Caco-2 (cell line): Measurements from ENCODE around the gene RNF112. TPM values are rescaled to one million over a fixed set of nuclear protein-coding genes. Genes with fewer than 3 reads are reported as not detected.

Experiments
- BruUV-seq: library from RNA; stranded (reverse); fragments of 400-500 nt; replicated peaks from 2 replicates; lab custom pipeline; 2021; lab: Mats Ljungman, UMichigan
- CTCF ChIA-PET: fragments of 300-600 bp; sonication (Branson Sonifier 250); formaldehyde crosslinking; loops from one replicate; lab custom pipeline; 2022; ENCODE audit warnings: antibody characterized with exemption; lab: Charles Lee
- POLR2A ChIA-PET: fragments of 300-600 bp; sonication (Branson Sonifier 250); formaldehyde crosslinking; loops from one replicate; lab custom pipeline; 2022; ENCODE audit warnings: antibody characterized with exemption; lab: Charles Lee
- DNase-seq, 2 experiments: peaks; one replicate each; pipeline versions ENCODE4 v3.0.0 to v3.0.0-alpha.2; 2020 to 2022
- H3K27me3 ChIP-seq: replicated peaks from 2 replicates; pipeline ENCODE4 v1.6.0; 2011; ENCODE audit warnings: low read length; ENCODE audit not compliant: control insufficient read depth, insufficient read depth
- H3K36me3 ChIP-seq: 2 replicates; pipeline ENCODE4 v1.5.1; 2011; ENCODE audit warnings: low read length; ENCODE audit not compliant: control insufficient read depth, insufficient read depth
- H3K4me1 ChIP-seq: fragments of 250-450 bp; sonication (Bioruptor Pico); 2 replicates; pipeline ENCODE4 v1.5.1; 2020; ENCODE audit warnings: mild to moderate bottlenecking
- H3K4me3 ChIP-seq: 2 replicates; pipeline ENCODE4 v1.5.1; 2011; ENCODE audit warnings: low read depth, mild to moderate bottlenecking, control low read depth, low read length
- H3K9me3 ChIP-seq: fragments of 250-450 bp; sonication (Bioruptor Pico); 2 replicates; pipeline ENCODE4 v1.5.1; 2020; ENCODE audit warnings: mild to moderate bottlenecking, moderate library complexity
- H3K27ac Mint-ChIP-seq: one replicate; pipeline ENCODE4 v1.8.0; 2022; ENCODE audit warnings: mixed read lengths; ENCODE audit not compliant: unreplicated experiment
- H3K27me3 Mint-ChIP-seq: one replicate; pipeline ENCODE4 v1.8.0; 2022; ENCODE audit warnings: mixed read lengths; ENCODE audit not compliant: insufficient read depth, unreplicated experiment
- H3K36me3 Mint-ChIP-seq: one replicate; pipeline ENCODE4 v1.8.0; 2022; ENCODE audit warnings: mild to moderate bottlenecking, mixed read lengths; ENCODE audit not compliant: insufficient read depth, unreplicated experiment
- H3K4me1 Mint-ChIP-seq: one replicate; pipeline ENCODE4 v1.8.0; 2022; ENCODE audit warnings: low read depth, mixed read lengths; ENCODE audit not compliant: unreplicated experiment
- H3K4me3 Mint-ChIP-seq: one replicate; pipeline ENCODE4 v1.8.0; 2022; ENCODE audit warnings: mild to moderate bottlenecking, moderate library complexity, mixed read lengths; ENCODE audit not compliant: unreplicated experiment
- H3K9me3 Mint-ChIP-seq: one replicate; pipeline ENCODE4 v1.8.0; 2022; ENCODE audit warnings: mixed read lengths; ENCODE audit not compliant: unreplicated experiment
- CTCF ChIP-seq, 2 experiments: fragments of 200-600 bp in 1 of 2; IDR thresholded peaks; 1 replicate in 1 of 2; 2 replicates in 1 of 2; pipeline versions ENCODE4 v1.5.1 to v1.8.0; 2011 to 2022; ENCODE audit warnings: antibody characterized with exemption in 1 of 2, control low read depth in 1 of 2, inconsistent platforms in 1 of 2, low read depth in 1 of 2, low read length in 1 of 2, mild to moderate bottlenecking in 1 of 2, moderate library complexity in 1 of 2; ENCODE audit not compliant: insufficient read depth in 1 of 2, severe bottlenecking in 1 of 2, unreplicated experiment in 1 of 2
- intact Hi-C: fragments of 100-400 bp; cut with micrococcal nuclease; formaldehyde crosslinking; loops from one replicate; pipeline ENCODE4 v1.10.0; 2022; ENCODE audit not compliant: unreplicated experiment
- total RNA-seq: library from RNA; stranded (reverse); gene quantifications from 2 replicates; pipeline ENCODE4 v1.2.3, GENCODE V29; 2022

Gene RNF112
- total RNA-seq, 1 experiment from 2014 or later: not detected

GRCh38 chr17:19381741-19382444 lies 29.1 kb upstream of the RNF112 start:
- Mint-ChIP-seq H3K27me3 (no peaks in the 10 kb centered on the region), H3K4me1 (no peaks in the 10 kb centered on the region), H3K27ac (no peak overlapping the region), H3K4me3 (no peak overlapping the region), H3K9me3 (no peaks in the 10 kb centered on the region), H3K36me3 (peaks cover 72% of the 10 kb centered on the region)
- TF ChIP-seq CTCF (IDR thresholded peaks at IDR 0.05; ENCODE audit: insufficient read depth in 1 of 2, low read depth in 1 of 2, low read length in 1 of 2, severe bottlenecking in 1 of 2, unreplicated experiment in 1 of 2): no peak
- Histone ChIP-seq H3K4me1 (peaks cover 11% of the 10 kb centered on the region), H3K4me3 (no peak overlapping the region), H3K9me3 (no peaks in the 10 kb centered on the region), H3K36me3 (peaks cover 5% of the 10 kb centered on the region), H3K27me3 (no peaks in the 10 kb centered on the region)
- intact Hi-C loops: no loop called here
- BruUV-seq: no TSS peak
- CTCF ChIA-PET: no interaction called here
- POLR2A ChIA-PET: no interaction called here
- no peak for DNase-seq

- POLR2A ChIA-PET: no interaction called here
- H3K4me3 Mint-ChIP-seq: no peak overlapping the region
- intact Hi-C loops: no loop called here
- Histone ChIP-seq H3K4me3 (no peak overlapping the region), H3K4me1 (peaks cover 15% of the 10 kb centered on the region), H3K36me3 (peaks cover 5% of the 10 kb centered on the region), H3K27me3 (no peaks in the 10 kb centered on the region), H3K9me3 (no peaks in the 10 kb centered on the region)
- peaks cover 4% of the 10 kb centered on the region for H3K4me1 Mint-ChIP-seq
- H3K36me3 Mint-ChIP-seq: peaks cover 63% of the 10 kb centered on the region
- no peak overlapping the region for H3K27ac Mint-ChIP-seq
- no peak for TF ChIP-seq CTCF (IDR thresholded peaks at IDR 0.05; ENCODE audit: insufficient read depth in 1 of 2, low read depth in 1 of 2, low read length in 1 of 2, severe bottlenecking in 1 of 2, unreplicated experiment in 1 of 2)
- no peaks in the 10 kb centered on the region for H3K27me3 Mint-ChIP-seq
- no peak for DNase-seq
- no peaks in the 10 kb centered on the region for H3K9me3 Mint-ChIP-seq
- BruUV-seq: no TSS peak
- CTCF ChIA-PET: no interaction called here
Observed at GRCh38 chr17:19382531-19383444, 28.2 kb upstream of the RNF112 start.

GRCh38 chr17:19383681-19384470 lies 27.2 kb upstream of the RNF112 start:
- Histone ChIP-seq H3K27me3 (no peaks in the 10 kb centered on the region), H3K4me3 (no peak overlapping the region), H3K36me3 (peaks cover 5% of the 10 kb centered on the region), H3K9me3 (no peaks in the 10 kb centered on the region), H3K4me1 (peaks cover 22% of the 10 kb centered on the region)
- no peak for TF ChIP-seq CTCF (IDR thresholded peaks at IDR 0.05; ENCODE audit: insufficient read depth in 1 of 2, low read depth in 1 of 2, low read length in 1 of 2, severe bottlenecking in 1 of 2, unreplicated experiment in 1 of 2)
- Mint-ChIP-seq H3K36me3 (peaks cover 52% of the 10 kb centered on the region), H3K27ac (no peak overlapping the region), H3K4me1 (peaks cover 8% of the 10 kb centered on the region), H3K27me3 (no peaks in the 10 kb centered on the region), H3K4me3 (no peak overlapping the region), H3K9me3 (no peaks in the 10 kb centered on the region)
- no peak for DNase-seq
- ChIA-PET POLR2A (no interaction called here), CTCF (no interaction called here)
- intact Hi-C loops: no loop called here
- BruUV-seq: no TSS peak
